Body of pancreas (tissue), 4 donors: ENCODE measurements around the gene IDH3G.

ENCODE experiments used
- CTCF ChIP-seq, 7 experiments: fragments of 450-650 bp in 4 of 7; fragments of 200-600 bp in 3 of 7; sonication (generic) in 3 of 7; IDR thresholded peaks; one replicate each; pipeline ENCODE4 v1.5.1; 2016 to 2019; ENCODE audit warnings: antibody characterized with exemption in 7 of 7
- POLR2A ChIP-seq, 3 donors: fragments of 450-650 bp; IDR thresholded peaks; one replicate each; pipeline ENCODE4 v1.6.1; 2016; ENCODE audit warnings: antibody characterized with exemption in 3 of 3, mild to moderate bottlenecking in 2 of 3

GRCh38 chrX:153832728-153833127, 38.6 kb upstream of the IDH3G start:
- TF ChIP-seq CTCF (IDR thresholded peaks at IDR 0.05): no peak
- no peak for TF ChIP-seq POLR2A (IDR thresholded peaks at IDR 0.05)
